H9 (cell line): Measurements from ENCODE around the gene CSHL1. TPM values are rescaled to one million over a fixed set of nuclear protein-coding genes. Genes with fewer than 3 reads are reported as not detected.

Experiments used
- DNase-seq: peaks from one replicate; pipeline ENCODE4 v3.0.0-alpha.2; 2017
- H2AFZ ChIP-seq: one replicate; pipeline ENCODE4 v1.6.1; 2013; ENCODE audit warnings: mild to moderate bottlenecking, low read length, control low read depth, moderate library complexity
- H2AK5ac ChIP-seq: 2 replicates; pipeline ENCODE4 v1.6.1; 2013; ENCODE audit warnings: low read length, control low read depth, mixed read lengths; ENCODE audit not compliant: insufficient read length
- H2BK120ac ChIP-seq: one replicate; pipeline ENCODE4 v1.6.1; 2013; ENCODE audit warnings: low read depth, mild to moderate bottlenecking, low read length, control low read depth, inconsistent platforms; ENCODE audit not compliant: poor library complexity, severe bottlenecking
- H2BK12ac ChIP-seq: 2 replicates; pipeline ENCODE4 v1.6.1; 2013; ENCODE audit warnings: low read length, control low read depth, mixed read lengths, low read depth; ENCODE audit not compliant: insufficient read length
- H2BK15ac ChIP-seq: 2 replicates; pipeline ENCODE4 v1.6.1; 2013; ENCODE audit warnings: low read depth, low read length, control low read depth
- H2BK20ac ChIP-seq: one replicate; pipeline ENCODE4 v1.6.1; 2013; ENCODE audit warnings: low read depth, mild to moderate bottlenecking, low read length, control low read depth, inconsistent platforms; ENCODE audit not compliant: poor library complexity, severe bottlenecking
- H2BK5ac ChIP-seq: 2 replicates; pipeline ENCODE4 v1.6.1; 2013; ENCODE audit warnings: low read length, control low read depth, mixed read lengths; ENCODE audit not compliant: insufficient read length
- H3K14ac ChIP-seq: 2 replicates; pipeline ENCODE4 v1.6.1; 2013; ENCODE audit warnings: low read length, control low read depth; ENCODE audit not compliant: insufficient read depth
- H3K18ac ChIP-seq: 2 replicates; pipeline ENCODE4 v1.6.1; 2013; ENCODE audit warnings: low read depth, mild to moderate bottlenecking, mixed read lengths, low read length, control low read depth; ENCODE audit not compliant: insufficient read length
- H3K23ac ChIP-seq: 2 replicates; pipeline ENCODE4 v1.6.1; 2013; ENCODE audit warnings: low read length, control low read depth, mixed read lengths, low read depth; ENCODE audit not compliant: insufficient read length
- H3K23me2 ChIP-seq: 2 replicates; pipeline ENCODE4 v1.6.1; 2013; ENCODE audit warnings: low read depth, mild to moderate bottlenecking, mixed read lengths, low read length, control low read depth; ENCODE audit not compliant: insufficient read length, poor library complexity, severe bottlenecking
- H3K27ac ChIP-seq: 2 replicates; pipeline ENCODE4 v1.5.1; 2013; ENCODE audit warnings: low read length, control low read depth, mixed read lengths, low read depth; ENCODE audit not compliant: insufficient read length
- H3K27me3 ChIP-seq: 2 replicates; pipeline ENCODE4 v1.6.1; 2013; ENCODE audit warnings: low read length, control low read depth, inconsistent platforms; ENCODE audit not compliant: insufficient read depth
- H3K4ac ChIP-seq: 2 replicates; pipeline ENCODE4 v1.6.1; 2013; ENCODE audit warnings: low read depth, mild to moderate bottlenecking, control low read depth, inconsistent platforms, low read length, moderate library complexity
- H3K4me1 ChIP-seq: 2 replicates; pipeline ENCODE4 v1.6.1; 2013; ENCODE audit warnings: low read length, control low read depth, inconsistent platforms; ENCODE audit not compliant: insufficient read depth
- H3K4me2 ChIP-seq: 2 replicates; pipeline ENCODE4 v1.6.1; 2013; ENCODE audit warnings: low read length, control low read depth, mixed read lengths; ENCODE audit not compliant: insufficient read length, insufficient read depth
- H3K56ac ChIP-seq: 2 replicates; pipeline ENCODE4 v1.6.1; 2013; ENCODE audit warnings: low read depth, mild to moderate bottlenecking, mixed read lengths, low read length, control low read depth; ENCODE audit not compliant: insufficient read length
- H3K79me1 ChIP-seq: 2 replicates; pipeline ENCODE4 v1.6.1; 2013; ENCODE audit warnings: low read depth, mild to moderate bottlenecking, moderate library complexity, low read length, control low read depth, inconsistent platforms; ENCODE audit not compliant: insufficient read depth, poor library complexity, severe bottlenecking
- H3K79me2 ChIP-seq: 2 replicates; pipeline ENCODE4 v1.6.1; 2013; ENCODE audit warnings: low read length, control low read depth, inconsistent platforms; ENCODE audit not compliant: insufficient read depth
- H3K9ac ChIP-seq: 2 replicates; pipeline ENCODE4 v1.6.1; 2013; ENCODE audit warnings: low read length, control low read depth, mixed read lengths; ENCODE audit not compliant: insufficient read length; ENCODE audit errors: extremely low read depth
- H3K9me3 ChIP-seq: one replicate; pipeline ENCODE4 v1.6.1; 2013; ENCODE audit warnings: low read depth, low read length, inconsistent platforms; ENCODE audit not compliant: control insufficient read depth
- H3T11ph ChIP-seq: one replicate; pipeline ENCODE4 v1.6.1; 2013; ENCODE audit warnings: mild to moderate bottlenecking, low read length, control low read depth, inconsistent platforms
- H4K20me1 ChIP-seq: one replicate; pipeline ENCODE4 v1.6.1; 2013; ENCODE audit not compliant: control insufficient read depth, insufficient read length, insufficient read depth
- H4K5ac ChIP-seq: 2 replicates; pipeline ENCODE4 v1.6.1; 2013; ENCODE audit warnings: low read depth, mild to moderate bottlenecking, mixed read lengths, low read length, control low read depth; ENCODE audit not compliant: insufficient read length
- H4K8ac ChIP-seq: replicated peaks from 2 replicates; pipeline ENCODE4 v1.6.1; 2013; ENCODE audit warnings: low read length, control low read depth, mixed read lengths, low read depth; ENCODE audit not compliant: insufficient read length
- H4K91ac ChIP-seq: 2 replicates; pipeline ENCODE4 v1.6.1; 2013; ENCODE audit warnings: low read depth, mild to moderate bottlenecking, moderate library complexity, mixed read lengths, low read length, control low read depth; ENCODE audit not compliant: insufficient read length
- H3K27ac Mint-ChIP-seq, 3 experiments: 2 replicates in 2 of 3; 3 replicates in 1 of 3; pipeline ENCODE4 v1.8.0; 2020 to 2021; ENCODE audit warnings: mixed read lengths in 3 of 3, mild to moderate bottlenecking in 1 of 3, moderate library complexity in 1 of 3
- H3K27me3 Mint-ChIP-seq: 2 replicates; pipeline ENCODE4 v1.8.0; 2021; ENCODE audit warnings: low read depth, mild to moderate bottlenecking, moderate library complexity, mixed read lengths
- H3K36me3 Mint-ChIP-seq, 3 experiments: 2 replicates in 2 of 3; 3 replicates in 1 of 3; pipeline ENCODE4 v1.8.0; 2020 to 2021; ENCODE audit warnings: low read depth in 3 of 3, mixed read lengths in 3 of 3; ENCODE audit not compliant: insufficient read depth in 1 of 3
- H3K4me1 Mint-ChIP-seq, 2 experiments: 2 replicates each; pipeline ENCODE4 v1.8.0; 2020; ENCODE audit warnings: mixed read lengths in 2 of 2
- H3K4me3 Mint-ChIP-seq, 2 experiments: 2 replicates in 1 of 2; 3 replicates in 1 of 2; pipeline ENCODE4 v1.8.0; 2020 to 2021; ENCODE audit warnings: mild to moderate bottlenecking in 2 of 2, mixed read lengths in 2 of 2, moderate library complexity in 1 of 2
- H3K9me3 Mint-ChIP-seq, 2 experiments: 2 replicates in 1 of 2; 3 replicates in 1 of 2; pipeline ENCODE4 v1.8.0; 2020; ENCODE audit warnings: mild to moderate bottlenecking in 2 of 2, mixed read lengths in 2 of 2, moderate library complexity in 1 of 2
- CTCF ChIP-seq: fragments of 200-600 bp; sonication (generic); conservative IDR thresholded peaks from 3 replicates; pipeline ENCODE4 v1.8.0; 2021; ENCODE audit warnings: antibody characterized with exemption, mild to moderate bottlenecking
- WGBS: extraction: QIAGEN DNeasy Blood & Tissue Kit; methylation state at CpG from one replicate; pipeline ENCODE4 v1.1.7; 2013; ENCODE audit warnings: missing lambda C conversion rate, low lambda C conversion rate, mixed read lengths; ENCODE audit not compliant: insufficient read length; ENCODE audit errors: extremely low coverage; 5-methylcytosine and 5-hydroxymethylcytosine counted together
- total RNA-seq: library from RNA; stranded (reverse); gene quantifications from 2 replicates; pipeline ENCODE4 v1.2.1, GENCODE V29; 2021

The CSHL1 gene
- total RNA-seq, 1 experiment from 2014 or later = not detected

- TF ChIP-seq CTCF = no peak
- Mint-ChIP-seq H3K9me3 (no peaks in the 10 kb centered on the region), H3K4me3 (no peak overlapping the region), H3K36me3 (peaks cover 9 to 26% (median 11%) of the 10 kb centered on the region in 3 experiments; a peak in 6 of 7 replicates), H3K27ac (no peak overlapping the region), H3K4me1 (peaks cover 2 to 18% of the 10 kb centered on the region in 2 experiments; a peak in 3 of 4 replicates), H3K27me3 (peaks cover 3% of the 10 kb centered on the region; the same call in 1 of the 2 replicates)
- Histone ChIP-seq H2BK120ac (no peak overlapping the region), H3K9me3 (no peaks in the 10 kb centered on the region), H3K27me3 (no peaks in the 10 kb centered on the region), H3K79me1 (no peaks in the 10 kb centered on the region), H3K9ac (no peak overlapping the region), H2BK12ac (no peak overlapping the region), H3K56ac (no peak overlapping the region), H2BK15ac (no peak overlapping the region), H2AFZ (no peak overlapping the region), H3K4me2 (no peak overlapping the region), H3K79me2 (no peaks in the 10 kb centered on the region), H3K14ac (no peak overlapping the region), H4K5ac (no peak overlapping the region), H2AK5ac (no peak overlapping the region), H4K91ac (no peak overlapping the region), H3K23ac (no peak overlapping the region), H3T11ph (no peak overlapping the region), H3K27ac (no peak overlapping the region), H3K4ac (no peak overlapping the region), H4K8ac (no peak overlapping the region), H4K20me1 (no peaks in the 10 kb centered on the region), H3K4me1 (no peaks in the 10 kb centered on the region), H2BK5ac (no peak overlapping the region), H3K18ac (no peak overlapping the region), H2BK20ac (no peak overlapping the region), H3K23me2 (no peaks in the 10 kb centered on the region)
- no CpG with 5 or more reads among the region's 21 CpGs for WGBS
- no peak for DNase-seq
Measured at GRCh38 chr17:63942309-63942985, 31.4 kb upstream of the CSHL1 start.
